Measurements from ENCODE around the gene SDR42E2. TPM values are rescaled to one million over a fixed set of nuclear protein-coding genes. Genes with fewer than 3 reads are reported as not detected.

SDR42E2 gene
- total and polyA plus RNA-seq, 8 donors, result 0.10 to 0.34 (median 0.21) TPM; not detected in 1

DNA sequence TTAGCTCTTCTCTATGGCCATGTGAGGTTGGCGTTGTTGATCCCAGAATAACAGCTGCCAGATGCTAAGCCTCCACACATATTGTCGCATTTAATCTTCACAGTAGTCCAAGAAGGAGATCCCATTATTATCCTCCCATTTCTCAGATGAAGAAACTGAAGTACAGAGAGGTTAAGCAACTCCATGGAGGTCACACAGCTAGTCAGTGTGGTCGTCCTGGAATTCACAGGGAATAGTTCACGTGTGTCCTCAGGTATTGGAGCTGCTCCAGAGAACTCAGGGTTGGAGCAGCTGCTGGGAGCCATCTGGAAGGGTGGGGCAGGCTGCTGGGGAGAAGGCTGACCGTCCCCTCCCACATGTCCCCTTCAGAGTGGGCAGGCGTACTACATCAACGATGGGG lies 19.5 kb downstream of the SDR42E2 start:
- intact Hi-C loops (cut with DNase I), result loop anchor here in 1 of 2 donors (10.0 kb wide), 1 partner anchor 177 kb away; the partner anchor contains the start of genes MOSMO and PDZD9
- Histone ChIP-seq H3K9me3 (no peaks in the 10 kb centered on the region), H3K27me3 (no peaks in the 10 kb centered on the region), H3K36me3 (no peaks in the 10 kb centered on the region), H3K4me3 (no peak overlapping the region), H3K27ac (no peak overlapping the region), H3K4me1 (no peaks in the 10 kb centered on the region)
- DNase-seq (no peak), ATAC-seq (no peak)
- no peak for TF ChIP-seq CTCF (IDR thresholded peaks at IDR 0.05)

DNA sequence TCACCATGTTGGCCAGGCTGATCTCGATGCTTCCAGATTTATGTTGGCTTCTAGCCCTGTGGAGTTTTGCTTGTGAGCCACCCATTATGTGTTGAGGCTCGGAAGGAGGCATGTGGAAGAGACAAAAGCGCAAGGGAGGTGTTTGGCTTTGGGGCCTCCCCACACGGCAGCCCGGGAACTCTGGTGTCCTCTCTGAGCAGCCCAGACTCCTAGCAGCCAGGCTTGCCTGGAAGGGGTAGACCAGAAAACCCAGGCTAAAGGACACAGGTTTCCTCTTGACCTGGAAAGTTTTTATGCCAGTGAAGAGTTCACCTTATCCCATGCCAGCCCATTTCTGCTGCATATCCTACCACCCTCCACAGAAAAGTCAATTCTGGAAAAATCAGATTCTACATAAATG lies 21.0 kb downstream of the SDR42E2 start:
- no peaks in the 10 kb centered on the region for H3K9me3 ChIP-seq
- DNase-seq, result no peak
- H3K4me3 ChIP-seq, result no peak overlapping the region
- H3K27ac ChIP-seq, result no peak overlapping the region
- H3K27me3 ChIP-seq, result no peaks in the 10 kb centered on the region
- no peak for TF ChIP-seq CTCF (IDR thresholded peaks at IDR 0.05)
- intact Hi-C loops (cut with DNase I), result loop anchor here in 1 of 2 donors (10.0 kb wide), 1 partner anchor 179 kb away; the partner anchor contains the start of genes MOSMO and PDZD9
- no peaks in the 10 kb centered on the region for H3K36me3 ChIP-seq
- ATAC-seq, result no peak
- H3K4me1 ChIP-seq, result peaks cover 0 to 2% of the 10 kb centered on the region in 2 donors

DNA sequence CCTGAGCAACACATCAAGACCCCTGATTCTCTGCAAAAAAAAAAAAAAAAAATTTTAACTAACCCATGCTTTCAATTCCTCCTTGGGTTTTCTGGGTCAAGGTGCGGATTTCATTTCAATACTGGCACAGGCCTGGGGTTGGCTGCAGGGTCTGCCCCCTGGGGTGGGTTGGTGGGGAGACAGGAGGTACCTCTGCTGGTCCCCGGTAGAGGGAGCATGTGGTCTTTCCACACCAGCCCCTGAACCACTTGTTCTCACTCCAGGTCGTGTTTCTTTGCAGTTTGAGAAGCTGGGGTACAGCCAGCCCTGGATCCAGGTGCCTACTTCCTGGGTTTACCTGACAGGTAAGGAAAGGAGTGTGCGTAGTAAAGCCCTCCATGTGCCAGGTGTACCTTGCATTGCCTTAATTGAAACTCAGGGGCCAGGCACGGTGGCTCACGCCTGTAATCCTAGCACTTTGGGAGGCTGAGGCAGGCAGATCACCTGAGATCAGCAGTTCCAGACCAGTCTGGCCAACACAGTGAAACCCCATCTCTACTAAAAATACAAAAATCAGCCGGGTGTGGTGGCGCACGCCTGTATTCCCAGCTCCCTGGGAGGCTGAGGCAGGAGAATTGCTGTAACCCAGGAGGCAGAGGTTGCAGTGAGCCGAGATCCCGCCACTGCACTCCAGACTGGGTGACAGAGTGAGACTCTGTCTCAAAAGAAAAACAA lies 21.8 kb downstream of the SDR42E2 start:
- H3K36me3 ChIP-seq, result no peaks in the 10 kb centered on the region
- H3K4me3 ChIP-seq, result no peak overlapping the region
- no peak for DNase-seq
- no peaks in the 10 kb centered on the region for H3K9me3 ChIP-seq
- H3K27me3 ChIP-seq, result no peaks in the 10 kb centered on the region
- TF ChIP-seq CTCF (IDR thresholded peaks at IDR 0.05), result no peak
- intact Hi-C loops (cut with DNase I), result loop anchor here in 1 of 2 donors (10.0 kb wide), 1 partner anchor 179 kb away; the partner anchor contains the start of genes MOSMO and PDZD9
- H3K4me1 ChIP-seq, result peaks cover under 1 to 9% of the 10 kb centered on the region in 2 donors
- no peak overlapping the region for H3K27ac ChIP-seq
- ATAC-seq, result no peak

DNA sequence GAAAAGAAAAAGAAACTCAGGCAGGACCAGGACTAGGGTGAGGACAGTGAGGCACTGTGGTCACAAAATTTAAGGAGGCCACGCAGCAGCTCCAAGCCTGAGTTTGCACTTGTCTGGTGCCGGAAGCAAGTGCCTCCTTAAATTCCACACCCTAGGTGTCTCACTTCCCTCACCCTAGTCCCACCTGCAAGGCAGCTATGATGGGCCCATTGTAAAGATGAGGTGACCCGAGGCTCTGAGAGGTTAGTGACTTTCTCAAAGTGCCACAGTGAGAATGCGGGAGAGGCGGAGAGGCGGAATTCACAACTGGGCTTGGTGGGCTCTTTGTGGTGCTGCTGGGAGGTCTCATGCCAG lies 22.3 kb downstream of the SDR42E2 start:
- Histone ChIP-seq H3K4me1 (peaks cover 6 to 14% of the 10 kb centered on the region in 2 donors), H3K27ac (no peak overlapping the region), H3K9me3 (no peaks in the 10 kb centered on the region), H3K27me3 (no peaks in the 10 kb centered on the region), H3K36me3 (no peaks in the 10 kb centered on the region), H3K4me3 (no peak overlapping the region)
- DNase-seq, result no peak
- intact Hi-C loops (cut with DNase I), result loop anchor here in 1 of 2 donors (10.0 kb wide), 1 partner anchor 180 kb away; the partner anchor contains the start of genes MOSMO and PDZD9
- no peak for TF ChIP-seq CTCF (IDR thresholded peaks at IDR 0.05)
- no peak for ATAC-seq

DNA sequence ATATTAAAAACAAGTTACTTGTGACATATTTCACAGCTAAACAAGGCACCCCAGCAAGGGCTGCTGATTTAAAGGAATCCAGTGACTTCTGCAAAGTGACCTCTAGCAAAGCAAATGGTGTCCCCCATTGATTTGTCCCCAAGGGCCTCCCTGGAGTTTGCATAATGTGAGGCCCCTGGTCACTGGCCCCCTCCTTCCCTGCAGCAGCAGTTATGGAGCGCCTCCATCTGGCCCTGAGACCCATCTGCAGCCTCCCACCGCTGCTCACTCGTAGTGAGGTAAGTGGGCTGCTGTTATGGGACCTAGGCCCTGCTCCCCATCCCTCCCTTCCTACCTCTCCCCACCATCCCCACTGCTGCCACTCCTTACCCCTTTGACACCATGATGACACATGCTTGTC lies 24.2 kb downstream of the SDR42E2 start:
- intact Hi-C loops (cut with DNase I), result loop anchor here in 1 of 2 donors (10.0 kb wide), 1 partner anchor 182 kb away; the partner anchor contains the start of genes MOSMO and PDZD9
- Histone ChIP-seq H3K36me3 (no peaks in the 10 kb centered on the region), H3K4me1 (peaks cover 8 to 22% of the 10 kb centered on the region in 2 donors), H3K27ac (no peak overlapping the region), H3K27me3 (no peaks in the 10 kb centered on the region), H3K4me3 (no peak overlapping the region), H3K9me3 (no peaks in the 10 kb centered on the region)
- no peak for ATAC-seq
- no peak for TF ChIP-seq CTCF (IDR thresholded peaks at IDR 0.05)
- no peak for DNase-seq

Data from left lung (tissue), 10 donors.